Erythroblast (primary cell): ENCODE results near the gene KRT9.

Source experiments
- GATA1 ChIP-seq: IDR thresholded peaks from 2 replicates; pipeline ENCODE4 v1.6.1; 2011; ENCODE audit warnings: low read depth, mild to moderate bottlenecking, control low read depth, low read length, moderate library complexity
- POLR2A ChIP-seq: IDR thresholded peaks from 2 replicates; pipeline ENCODE4 v1.6.1; 2011; ENCODE audit warnings: mild to moderate bottlenecking, low read length

DNA sequence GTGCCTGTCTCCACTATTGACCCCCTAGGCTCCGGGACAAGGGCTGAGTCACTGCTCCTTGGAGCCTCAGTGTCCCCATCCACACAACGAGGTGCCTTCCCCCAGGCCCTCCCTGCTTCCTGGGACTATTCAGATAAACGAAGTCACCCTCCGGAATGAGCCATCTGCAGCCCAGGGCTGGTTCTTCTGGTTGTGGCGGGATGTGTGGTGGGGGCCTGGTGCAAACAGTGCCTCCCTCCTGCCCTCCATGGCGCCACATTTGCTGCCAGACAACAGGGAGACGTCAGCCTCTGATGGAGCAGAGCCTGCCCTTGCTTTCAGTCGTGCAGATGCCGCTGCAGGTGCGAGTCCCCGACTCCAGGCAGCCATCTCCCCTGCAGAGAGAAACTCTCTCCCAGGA lies 45.8 kb upstream of the KRT9 start:
- no peak for TF ChIP-seq POLR2A
- TF ChIP-seq GATA1: no peak
